ENCODE results near the gene CCSAP.

DNA sequence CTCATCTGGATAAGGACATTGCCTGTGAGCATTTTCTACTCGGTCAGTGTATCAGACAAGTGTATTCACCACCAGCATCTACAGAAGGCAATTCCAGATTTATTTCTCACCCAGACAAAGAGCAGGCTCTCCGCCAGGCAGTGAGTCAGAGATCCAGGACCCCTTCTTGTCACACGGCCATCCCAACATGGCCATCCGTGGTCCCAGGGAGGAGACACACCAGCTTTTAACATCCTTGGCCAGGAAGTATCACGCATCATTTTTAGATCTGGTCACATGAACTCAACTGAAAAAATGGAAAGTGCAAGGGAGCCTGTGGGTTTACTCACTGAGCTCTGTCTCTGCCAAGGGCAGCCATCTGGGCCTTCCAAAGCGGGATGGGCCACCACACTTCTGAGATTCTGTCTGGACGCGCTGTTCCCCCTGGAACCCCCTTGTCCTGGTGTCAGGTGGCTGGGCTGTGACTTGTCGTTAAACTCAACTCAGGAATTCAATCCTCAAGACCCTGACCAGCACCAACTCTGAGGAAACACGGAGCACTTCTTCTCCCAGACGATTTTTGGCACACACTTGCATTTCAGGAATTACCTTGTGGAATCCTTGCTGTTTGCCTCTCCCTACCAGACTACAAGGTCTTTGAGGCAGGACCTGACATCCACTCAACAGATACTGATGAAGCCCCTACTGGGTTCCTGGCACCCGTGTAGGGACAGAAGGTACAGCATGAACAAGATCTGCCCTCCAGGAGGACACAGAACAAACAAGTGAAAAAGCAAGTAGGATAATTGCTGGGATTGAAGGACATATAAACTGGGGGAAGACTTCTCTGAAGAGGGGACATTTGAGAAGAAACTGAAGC is 21.6 kb upstream of the CCSAP start:
- TF ChIP-seq, protein P1, sequence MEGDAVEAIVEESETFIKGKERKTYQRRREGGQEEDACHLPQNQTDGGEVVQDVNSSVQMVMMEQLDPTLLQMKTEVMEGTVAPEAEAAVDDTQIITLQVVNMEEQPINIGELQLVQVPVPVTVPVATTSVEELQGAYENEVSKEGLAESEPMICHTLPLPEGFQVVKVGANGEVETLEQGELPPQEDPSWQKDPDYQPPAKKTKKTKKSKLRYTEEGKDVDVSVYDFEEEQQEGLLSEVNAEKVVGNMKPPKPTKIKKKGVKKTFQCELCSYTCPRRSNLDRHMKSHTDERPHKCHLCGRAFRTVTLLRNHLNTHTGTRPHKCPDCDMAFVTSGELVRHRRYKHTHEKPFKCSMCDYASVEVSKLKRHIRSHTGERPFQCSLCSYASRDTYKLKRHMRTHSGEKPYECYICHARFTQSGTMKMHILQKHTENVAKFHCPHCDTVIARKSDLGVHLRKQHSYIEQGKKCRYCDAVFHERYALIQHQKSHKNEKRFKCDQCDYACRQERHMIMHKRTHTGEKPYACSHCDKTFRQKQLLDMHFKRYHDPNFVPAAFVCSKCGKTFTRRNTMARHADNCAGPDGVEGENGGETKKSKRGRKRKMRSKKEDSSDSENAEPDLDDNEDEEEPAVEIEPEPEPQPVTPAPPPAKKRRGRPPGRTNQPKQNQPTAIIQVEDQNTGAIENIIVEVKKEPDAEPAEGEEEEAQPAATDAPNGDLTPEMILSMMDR (IDR thresholded peaks at IDR 0.05): no peak
- TF ChIP-seq POLR2A (IDR thresholded peaks at IDR 0.05): no peak

Data from uterus (tissue), 2 donors.